Fibroblast of mammary gland (primary cell): ENCODE data around the gene DAP3.
"Not testable (repeated sequence)": the region's sequence is repeated elsewhere in the genome, so short reads cannot be mapped to it uniquely, and the experiment has no call there.

Experiments used
- DNase-seq: peaks from one replicate; pipeline ENCODE4 v3.0.0-alpha.2; 2010; ENCODE audit warnings: low read depth
- H3K4me3 ChIP-seq: 2 replicates; pipeline ENCODE4 v1.5.1; 2011; ENCODE audit warnings: low read depth, mild to moderate bottlenecking, low read length, moderate library complexity; ENCODE audit not compliant: control insufficient read depth
- CTCF ChIP-seq: conservative IDR thresholded peaks from 2 replicates; pipeline ENCODE4 v1.5.1; 2011; ENCODE audit warnings: low read depth, low read length, inconsistent platforms; ENCODE audit not compliant: control insufficient read depth, insufficient read depth

The DAP3 gene

DNA sequence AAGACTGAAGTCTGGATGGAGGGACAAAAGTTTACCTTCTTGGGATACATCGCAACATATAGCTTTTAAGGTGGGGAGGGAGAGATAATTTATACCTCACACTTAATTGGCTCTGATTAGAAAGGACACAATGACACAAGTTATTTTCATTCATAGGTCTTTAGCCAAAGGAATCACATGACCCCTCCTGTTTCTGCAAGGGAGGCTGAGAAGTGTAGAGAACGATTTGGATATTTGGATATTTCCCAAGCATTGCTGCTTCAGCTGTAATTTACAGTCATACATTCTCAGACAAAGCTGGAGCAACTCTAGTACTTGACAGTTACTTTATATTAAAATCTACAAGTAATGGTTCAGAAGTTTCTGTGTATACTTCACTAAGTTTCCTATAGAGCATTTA, 24.2 kb downstream of the DAP3 start:
- TF ChIP-seq CTCF: no peak
- no peak for DNase-seq
- no peak overlapping the region for H3K4me3 ChIP-seq

DNA sequence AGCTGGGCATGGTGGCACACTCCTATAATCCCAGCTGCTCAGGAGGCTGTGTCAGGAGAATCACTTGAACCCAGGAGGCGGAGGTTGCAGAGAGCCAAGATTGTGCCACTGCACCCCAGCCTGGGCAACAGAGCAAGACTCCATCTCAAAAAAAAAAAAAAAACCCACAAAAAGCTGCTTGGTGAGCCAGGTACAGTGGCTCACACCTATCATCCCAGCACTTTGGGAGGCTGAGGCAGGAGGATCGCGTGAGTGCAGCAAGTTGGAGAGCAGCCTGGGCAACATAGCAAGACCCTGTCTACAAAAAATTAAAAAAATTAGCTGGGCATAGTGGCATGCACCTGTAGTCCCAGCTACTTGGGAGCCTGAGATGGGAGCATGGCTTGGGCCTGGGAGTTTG, 26.2 kb downstream of the DAP3 start:
- not testable (repeated sequence) for H3K4me3 ChIP-seq, DNase-seq

- TF ChIP-seq CTCF: no peak
These were observed 26.9 kb downstream of the DAP3 start for GRCh38 chr1:155715777-155716176.

GRCh38 chr1:155717041-155717440, 28.1 kb downstream of the DAP3 start:
- no peak overlapping the region for H3K4me3 ChIP-seq
- no peak for TF ChIP-seq CTCF
- DNase-seq: no peak

More at GRCh38 chr1:155715777-155716176, 26.9 kb downstream of the DAP3 start:
- H3K4me3 ChIP-seq: no peak overlapping the region
- no peak for DNase-seq

DNA sequence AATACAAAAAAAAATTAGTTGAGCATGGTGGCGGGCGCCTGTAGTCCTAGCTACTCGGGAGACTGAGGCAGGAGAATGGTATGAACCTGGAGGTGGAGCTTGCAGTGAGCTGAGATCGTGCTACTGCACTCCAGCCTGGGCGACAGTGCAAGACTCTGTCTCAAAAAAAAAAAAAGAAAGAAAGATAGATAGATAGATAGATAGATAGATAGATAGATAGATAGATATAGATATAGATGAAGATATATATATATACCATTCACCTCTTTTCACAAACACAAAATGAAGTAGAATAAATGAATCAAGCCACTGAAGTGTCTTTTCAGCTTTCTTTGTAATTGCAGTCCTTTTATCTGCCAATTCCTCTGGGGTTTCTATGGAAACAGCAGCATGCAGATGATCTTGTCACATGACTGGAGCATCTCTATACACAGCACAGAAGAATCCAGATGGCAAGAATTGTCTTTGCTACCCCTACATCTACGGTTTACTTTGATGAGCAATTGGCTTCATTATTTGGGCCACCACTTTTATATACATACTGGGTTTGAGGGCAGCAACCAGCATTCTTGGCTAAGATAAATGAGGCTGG, 29.7 kb downstream of the DAP3 start:
- not testable (repeated sequence) for H3K4me3 ChIP-seq, DNase-seq

DNA sequence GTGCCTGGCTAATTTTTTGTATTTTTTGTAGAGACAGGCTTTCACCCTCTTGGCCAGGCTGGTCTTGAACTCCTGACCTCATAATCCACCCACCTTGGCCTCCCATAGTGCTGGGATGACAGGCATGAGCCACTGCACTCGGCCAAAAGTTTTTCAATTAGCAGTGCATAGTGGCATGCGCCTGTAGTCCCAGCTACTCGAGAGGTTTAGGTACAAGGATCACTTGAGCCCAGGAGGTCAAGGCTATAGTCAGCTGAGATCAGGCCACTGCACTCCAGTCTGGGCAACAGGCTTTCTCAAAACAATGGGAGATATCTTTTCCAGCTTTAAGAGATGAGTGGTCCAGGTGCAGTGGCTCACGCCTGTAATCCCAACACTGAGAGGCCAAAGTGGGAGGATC, 30.8 kb downstream of the DAP3 start:
- no peak for TF ChIP-seq CTCF
- no peak for DNase-seq
- no peak overlapping the region for H3K4me3 ChIP-seq

GRCh38 chr1:155725142-155725541, 36.3 kb downstream of the DAP3 start:
- H3K4me3 ChIP-seq: no peak overlapping the region
- no peak for DNase-seq
- no peak for TF ChIP-seq CTCF
